ENCODE results near the gene TMEM88. TPM values are rescaled to one million over a fixed set of nuclear protein-coding genes. Genes with fewer than 3 reads are reported as not detected.

Gene TMEM88
- total and polyA plus RNA-seq, 2 of the 13 experiments (the other 11 are each of a cell fraction or from before 2014, with no cell fraction given) = 0.31 to 0.66 TPM

DNA sequence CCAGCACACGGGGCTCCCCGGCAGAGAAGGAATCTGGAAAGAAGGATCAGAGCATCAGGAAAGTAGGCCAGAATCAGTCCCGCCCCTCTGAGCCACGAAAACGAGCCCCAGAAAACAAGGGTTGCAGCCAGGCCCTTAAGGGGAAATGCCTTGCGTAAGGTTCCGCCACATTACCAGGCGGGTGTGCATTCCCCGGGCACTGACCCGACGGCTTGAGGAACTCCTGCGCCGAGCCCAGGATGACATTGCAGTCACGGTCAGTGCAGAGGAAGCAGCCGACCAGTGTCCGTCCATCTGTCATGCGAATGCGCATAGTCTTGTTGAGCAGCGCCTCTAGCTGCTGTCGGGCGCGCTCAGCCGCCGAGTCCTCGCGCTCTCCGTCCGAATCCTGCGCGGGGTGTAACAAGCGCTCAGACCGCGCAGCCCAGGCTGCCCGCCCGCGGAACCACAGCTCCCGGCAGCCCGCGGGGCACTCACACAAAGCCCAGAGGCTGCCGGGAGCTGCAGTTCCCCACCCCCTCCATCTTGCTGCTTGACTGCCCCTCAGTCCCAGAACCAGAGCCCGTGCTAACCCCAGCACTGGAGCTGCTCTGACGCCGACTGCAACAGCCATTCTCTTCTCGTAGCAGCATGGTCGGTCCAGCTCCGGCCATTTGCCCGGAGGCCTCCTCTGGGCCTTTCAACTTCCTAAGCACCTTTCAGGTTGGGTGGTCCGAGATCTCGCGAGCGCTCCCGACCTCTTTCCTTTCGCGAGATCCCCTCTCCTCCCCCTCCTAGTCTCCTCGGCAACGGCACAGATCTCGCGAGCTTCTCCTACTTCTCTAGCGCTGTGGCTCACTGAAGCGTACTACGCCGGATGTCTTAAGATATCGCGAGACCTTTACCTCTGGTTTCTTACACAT is 2.2 kb downstream of the TMEM88 start, which contains the start of gene NAA38 (continued):
- TF ChIP-seq, protein P1, sequence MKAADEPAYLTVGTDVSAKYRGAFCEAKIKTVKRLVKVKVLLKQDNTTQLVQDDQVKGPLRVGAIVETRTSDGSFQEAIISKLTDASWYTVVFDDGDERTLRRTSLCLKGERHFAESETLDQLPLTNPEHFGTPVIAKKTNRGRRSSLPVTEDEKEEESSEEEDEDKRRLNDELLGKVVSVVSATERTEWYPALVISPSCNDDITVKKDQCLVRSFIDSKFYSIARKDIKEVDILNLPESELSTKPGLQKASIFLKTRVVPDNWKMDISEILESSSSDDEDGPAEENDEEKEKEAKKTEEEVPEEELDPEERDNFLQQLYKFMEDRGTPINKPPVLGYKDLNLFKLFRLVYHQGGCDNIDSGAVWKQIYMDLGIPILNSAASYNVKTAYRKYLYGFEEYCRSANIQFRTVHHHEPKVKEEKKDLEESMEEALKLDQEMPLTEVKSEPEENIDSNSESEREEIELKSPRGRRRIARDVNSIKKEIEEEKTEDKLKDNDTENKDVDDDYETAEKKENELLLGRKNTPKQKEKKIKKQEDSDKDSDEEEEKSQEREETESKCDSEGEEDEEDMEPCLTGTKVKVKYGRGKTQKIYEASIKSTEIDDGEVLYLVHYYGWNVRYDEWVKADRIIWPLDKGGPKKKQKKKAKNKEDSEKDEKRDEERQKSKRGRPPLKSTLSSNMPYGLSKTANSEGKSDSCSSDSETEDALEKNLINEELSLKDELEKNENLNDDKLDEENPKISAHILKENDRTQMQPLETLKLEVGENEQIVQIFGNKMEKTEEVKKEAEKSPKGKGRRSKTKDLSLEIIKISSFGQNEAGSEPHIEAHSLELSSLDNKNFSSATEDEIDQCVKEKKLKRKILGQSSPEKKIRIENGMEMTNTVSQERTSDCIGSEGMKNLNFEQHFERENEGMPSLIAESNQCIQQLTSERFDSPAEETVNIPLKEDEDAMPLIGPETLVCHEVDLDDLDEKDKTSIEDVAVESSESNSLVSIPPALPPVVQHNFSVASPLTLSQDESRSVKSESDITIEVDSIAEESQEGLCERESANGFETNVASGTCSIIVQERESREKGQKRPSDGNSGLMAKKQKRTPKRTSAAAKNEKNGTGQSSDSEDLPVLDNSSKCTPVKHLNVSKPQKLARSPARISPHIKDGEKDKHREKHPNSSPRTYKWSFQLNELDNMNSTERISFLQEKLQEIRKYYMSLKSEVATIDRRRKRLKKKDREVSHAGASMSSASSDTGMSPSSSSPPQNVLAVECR (CRISPR knock-in tag; IDR thresholded peaks at IDR 0.05; ENCODE audit: borderline replicate concordance) = peak; percentile 76
- TF ChIP-seq, protein P2, sequence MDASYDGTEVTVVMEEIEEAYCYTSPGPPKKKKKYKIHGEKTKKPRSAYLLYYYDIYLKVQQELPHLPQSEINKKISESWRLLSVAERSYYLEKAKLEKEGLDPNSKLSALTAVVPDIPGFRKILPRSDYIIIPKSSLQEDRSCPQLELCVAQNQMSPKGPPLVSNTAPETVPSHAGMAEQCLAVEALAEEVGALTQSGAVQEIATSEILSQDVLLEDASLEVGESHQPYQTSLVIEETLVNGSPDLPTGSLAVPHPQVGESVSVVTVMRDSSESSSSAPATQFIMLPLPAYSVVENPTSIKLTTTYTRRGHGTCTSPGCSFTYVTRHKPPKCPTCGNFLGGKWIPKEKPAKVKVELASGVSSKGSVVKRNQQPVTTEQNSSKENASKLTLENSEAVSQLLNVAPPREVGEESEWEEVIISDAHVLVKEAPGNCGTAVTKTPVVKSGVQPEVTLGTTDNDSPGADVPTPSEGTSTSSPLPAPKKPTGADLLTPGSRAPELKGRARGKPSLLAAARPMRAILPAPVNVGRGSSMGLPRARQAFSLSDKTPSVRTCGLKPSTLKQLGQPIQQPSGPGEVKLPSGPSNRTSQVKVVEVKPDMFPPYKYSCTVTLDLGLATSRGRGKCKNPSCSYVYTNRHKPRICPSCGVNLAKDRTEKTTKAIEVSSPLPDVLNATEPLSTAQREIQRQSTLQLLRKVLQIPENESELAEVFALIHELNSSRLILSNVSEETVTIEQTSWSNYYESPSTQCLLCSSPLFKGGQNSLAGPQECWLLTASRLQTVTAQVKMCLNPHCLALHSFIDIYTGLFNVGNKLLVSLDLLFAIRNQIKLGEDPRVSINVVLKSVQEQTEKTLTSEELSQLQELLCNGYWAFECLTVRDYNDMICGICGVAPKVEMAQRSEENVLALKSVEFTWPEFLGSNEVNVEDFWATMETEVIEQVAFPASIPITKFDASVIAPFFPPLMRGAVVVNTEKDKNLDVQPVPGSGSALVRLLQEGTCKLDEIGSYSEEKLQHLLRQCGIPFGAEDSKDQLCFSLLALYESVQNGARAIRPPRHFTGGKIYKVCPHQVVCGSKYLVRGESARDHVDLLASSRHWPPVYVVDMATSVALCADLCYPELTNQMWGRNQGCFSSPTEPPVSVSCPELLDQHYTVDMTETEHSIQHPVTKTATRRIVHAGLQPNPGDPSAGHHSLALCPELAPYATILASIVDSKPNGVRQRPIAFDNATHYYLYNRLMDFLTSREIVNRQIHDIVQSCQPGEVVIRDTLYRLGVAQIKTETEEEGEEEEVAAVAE (CRISPR knock-in tag; IDR thresholded peaks at IDR 0.05; ENCODE audit: borderline replicate concordance) = peak; percentile 69; the same call in 1 of the 2 replicates
- TF ChIP-seq ZNF232 (CRISPR knock-in tag; IDR thresholded peaks at IDR 0.05; ENCODE audit: borderline replicate concordance) (no peak), SOX13 (IDR thresholded peaks at IDR 0.05) (peak; percentile 37; the same call in 1 of the 2 replicates), SOX13 (CRISPR knock-in tag; conservative IDR thresholded peaks at IDR 0.05 in 1 of 2, IDR thresholded peaks at IDR 0.05 in 1 of 2) (no peak; a peak in 1 of 4 replicates), ZNF614 (CRISPR knock-in tag; IDR thresholded peaks at IDR 0.05; ENCODE audit: borderline replicate concordance) (peak; percentile 63; the same call in 1 of the 2 replicates), ZFP36 (IDR thresholded peaks at IDR 0.05; ENCODE audit: borderline replicate concordance, low read depth, low read length, partially characterized antibody) (no peak), ARNT2 (CRISPR knock-in tag; IDR thresholded peaks at IDR 0.05; ENCODE audit: low read depth) (peak; percentile 0; the same call in 1 of the 2 replicates), ZNF501 (CRISPR knock-in tag; IDR thresholded peaks at IDR 0.05) (no peak), SUZ12 (IDR thresholded peaks at IDR 0.05; ENCODE audit: low read depth, low read length) (peak; percentile 83), RFX3 (CRISPR knock-in tag; IDR thresholded peaks at IDR 0.05) (peak; percentile 73), ZNF703 (CRISPR knock-in tag; IDR thresholded peaks at IDR 0.05; ENCODE audit: borderline replicate concordance) (no peak)
- TF ChIP-seq, protein P3, sequence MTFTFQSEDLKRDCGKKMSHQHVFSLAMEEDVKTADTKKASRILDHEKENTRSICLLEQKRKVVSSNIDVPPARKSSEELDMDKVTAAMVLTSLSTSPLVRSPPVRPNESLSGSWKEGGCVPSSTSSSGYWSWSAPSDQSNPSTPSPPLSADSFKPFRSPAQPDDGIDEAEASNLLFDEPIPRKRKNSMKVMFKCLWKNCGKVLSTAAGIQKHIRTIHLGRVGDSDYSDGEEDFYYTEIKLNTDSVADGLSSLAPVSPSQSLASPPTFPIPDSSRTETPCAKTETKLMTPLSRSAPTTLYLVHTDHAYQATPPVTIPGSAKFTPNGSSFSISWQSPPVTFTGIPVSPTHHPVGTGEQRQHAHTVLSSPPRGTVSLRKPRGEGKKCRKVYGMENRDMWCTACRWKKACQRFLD (CRISPR knock-in tag; IDR thresholded peaks at IDR 0.05; ENCODE audit: borderline replicate concordance) = 0 out of 2 replicates have a peak, but pooled peaks have one; percentile 41
- TF ChIP-seq, protein P4, sequence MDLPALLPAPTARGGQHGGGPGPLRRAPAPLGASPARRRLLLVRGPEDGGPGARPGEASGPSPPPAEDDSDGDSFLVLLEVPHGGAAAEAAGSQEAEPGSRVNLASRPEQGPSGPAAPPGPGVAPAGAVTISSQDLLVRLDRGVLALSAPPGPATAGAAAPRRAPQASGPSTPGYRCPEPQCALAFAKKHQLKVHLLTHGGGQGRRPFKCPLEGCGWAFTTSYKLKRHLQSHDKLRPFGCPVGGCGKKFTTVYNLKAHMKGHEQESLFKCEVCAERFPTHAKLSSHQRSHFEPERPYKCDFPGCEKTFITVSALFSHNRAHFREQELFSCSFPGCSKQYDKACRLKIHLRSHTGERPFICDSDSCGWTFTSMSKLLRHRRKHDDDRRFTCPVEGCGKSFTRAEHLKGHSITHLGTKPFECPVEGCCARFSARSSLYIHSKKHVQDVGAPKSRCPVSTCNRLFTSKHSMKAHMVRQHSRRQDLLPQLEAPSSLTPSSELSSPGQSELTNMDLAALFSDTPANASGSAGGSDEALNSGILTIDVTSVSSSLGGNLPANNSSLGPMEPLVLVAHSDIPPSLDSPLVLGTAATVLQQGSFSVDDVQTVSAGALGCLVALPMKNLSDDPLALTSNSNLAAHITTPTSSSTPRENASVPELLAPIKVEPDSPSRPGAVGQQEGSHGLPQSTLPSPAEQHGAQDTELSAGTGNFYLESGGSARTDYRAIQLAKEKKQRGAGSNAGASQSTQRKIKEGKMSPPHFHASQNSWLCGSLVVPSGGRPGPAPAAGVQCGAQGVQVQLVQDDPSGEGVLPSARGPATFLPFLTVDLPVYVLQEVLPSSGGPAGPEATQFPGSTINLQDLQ (CRISPR knock-in tag; IDR thresholded peaks at IDR 0.05) = no peak

All from HepG2 (cell line).